H9 (cell line): ENCODE measurements around the gene C5orf46. TPM values are rescaled to one million over a fixed set of nuclear protein-coding genes. Genes with fewer than 3 reads are reported as not detected.

Experiments used
- DNase-seq: peaks from one replicate; pipeline ENCODE4 v3.0.0-alpha.2; 2017
- H2AFZ ChIP-seq: one replicate; pipeline ENCODE4 v1.6.1; 2013; ENCODE audit warnings: mild to moderate bottlenecking, low read length, control low read depth, moderate library complexity
- H2AK5ac ChIP-seq: 2 replicates; pipeline ENCODE4 v1.6.1; 2013; ENCODE audit warnings: low read length, control low read depth, mixed read lengths; ENCODE audit not compliant: insufficient read length
- H2BK120ac ChIP-seq: one replicate; pipeline ENCODE4 v1.6.1; 2013; ENCODE audit warnings: low read depth, mild to moderate bottlenecking, low read length, control low read depth, inconsistent platforms; ENCODE audit not compliant: poor library complexity, severe bottlenecking
- H2BK12ac ChIP-seq: 2 replicates; pipeline ENCODE4 v1.6.1; 2013; ENCODE audit warnings: low read length, control low read depth, mixed read lengths, low read depth; ENCODE audit not compliant: insufficient read length
- H2BK15ac ChIP-seq: 2 replicates; pipeline ENCODE4 v1.6.1; 2013; ENCODE audit warnings: low read depth, low read length, control low read depth
- H2BK20ac ChIP-seq: one replicate; pipeline ENCODE4 v1.6.1; 2013; ENCODE audit warnings: low read depth, mild to moderate bottlenecking, low read length, control low read depth, inconsistent platforms; ENCODE audit not compliant: poor library complexity, severe bottlenecking
- H2BK5ac ChIP-seq: 2 replicates; pipeline ENCODE4 v1.6.1; 2013; ENCODE audit warnings: low read length, control low read depth, mixed read lengths; ENCODE audit not compliant: insufficient read length
- H3K14ac ChIP-seq: 2 replicates; pipeline ENCODE4 v1.6.1; 2013; ENCODE audit warnings: low read length, control low read depth; ENCODE audit not compliant: insufficient read depth
- H3K18ac ChIP-seq: 2 replicates; pipeline ENCODE4 v1.6.1; 2013; ENCODE audit warnings: low read depth, mild to moderate bottlenecking, mixed read lengths, low read length, control low read depth; ENCODE audit not compliant: insufficient read length
- H3K23ac ChIP-seq: 2 replicates; pipeline ENCODE4 v1.6.1; 2013; ENCODE audit warnings: low read length, control low read depth, mixed read lengths, low read depth; ENCODE audit not compliant: insufficient read length
- H3K23me2 ChIP-seq: 2 replicates; pipeline ENCODE4 v1.6.1; 2013; ENCODE audit warnings: low read depth, mild to moderate bottlenecking, mixed read lengths, low read length, control low read depth; ENCODE audit not compliant: insufficient read length, poor library complexity, severe bottlenecking
- H3K27ac ChIP-seq: 2 replicates; pipeline ENCODE4 v1.5.1; 2013; ENCODE audit warnings: low read length, control low read depth, mixed read lengths, low read depth; ENCODE audit not compliant: insufficient read length
- H3K27me3 ChIP-seq: 2 replicates; pipeline ENCODE4 v1.6.1; 2013; ENCODE audit warnings: low read length, control low read depth, inconsistent platforms; ENCODE audit not compliant: insufficient read depth
- H3K4ac ChIP-seq: 2 replicates; pipeline ENCODE4 v1.6.1; 2013; ENCODE audit warnings: low read depth, mild to moderate bottlenecking, control low read depth, inconsistent platforms, low read length, moderate library complexity
- H3K4me1 ChIP-seq: 2 replicates; pipeline ENCODE4 v1.6.1; 2013; ENCODE audit warnings: low read length, control low read depth, inconsistent platforms; ENCODE audit not compliant: insufficient read depth
- H3K4me2 ChIP-seq: 2 replicates; pipeline ENCODE4 v1.6.1; 2013; ENCODE audit warnings: low read length, control low read depth, mixed read lengths; ENCODE audit not compliant: insufficient read length, insufficient read depth
- H3K56ac ChIP-seq: 2 replicates; pipeline ENCODE4 v1.6.1; 2013; ENCODE audit warnings: low read depth, mild to moderate bottlenecking, mixed read lengths, low read length, control low read depth; ENCODE audit not compliant: insufficient read length
- H3K79me1 ChIP-seq: 2 replicates; pipeline ENCODE4 v1.6.1; 2013; ENCODE audit warnings: low read depth, mild to moderate bottlenecking, moderate library complexity, low read length, control low read depth, inconsistent platforms; ENCODE audit not compliant: insufficient read depth, poor library complexity, severe bottlenecking
- H3K79me2 ChIP-seq: 2 replicates; pipeline ENCODE4 v1.6.1; 2013; ENCODE audit warnings: low read length, control low read depth, inconsistent platforms; ENCODE audit not compliant: insufficient read depth
- H3K9ac ChIP-seq: 2 replicates; pipeline ENCODE4 v1.6.1; 2013; ENCODE audit warnings: low read length, control low read depth, mixed read lengths; ENCODE audit not compliant: insufficient read length; ENCODE audit errors: extremely low read depth
- H3K9me3 ChIP-seq: one replicate; pipeline ENCODE4 v1.6.1; 2013; ENCODE audit warnings: low read depth, low read length, inconsistent platforms; ENCODE audit not compliant: control insufficient read depth
- H3T11ph ChIP-seq: one replicate; pipeline ENCODE4 v1.6.1; 2013; ENCODE audit warnings: mild to moderate bottlenecking, low read length, control low read depth, inconsistent platforms
- H4K20me1 ChIP-seq: one replicate; pipeline ENCODE4 v1.6.1; 2013; ENCODE audit not compliant: control insufficient read depth, insufficient read length, insufficient read depth
- H4K5ac ChIP-seq: 2 replicates; pipeline ENCODE4 v1.6.1; 2013; ENCODE audit warnings: low read depth, mild to moderate bottlenecking, mixed read lengths, low read length, control low read depth; ENCODE audit not compliant: insufficient read length
- H4K8ac ChIP-seq: replicated peaks from 2 replicates; pipeline ENCODE4 v1.6.1; 2013; ENCODE audit warnings: low read length, control low read depth, mixed read lengths, low read depth; ENCODE audit not compliant: insufficient read length
- H4K91ac ChIP-seq: 2 replicates; pipeline ENCODE4 v1.6.1; 2013; ENCODE audit warnings: low read depth, mild to moderate bottlenecking, moderate library complexity, mixed read lengths, low read length, control low read depth; ENCODE audit not compliant: insufficient read length
- H3K27ac Mint-ChIP-seq, 3 experiments: 2 replicates in 2 of 3; 3 replicates in 1 of 3; pipeline ENCODE4 v1.8.0; 2020 to 2021; ENCODE audit warnings: mixed read lengths in 3 of 3, mild to moderate bottlenecking in 1 of 3, moderate library complexity in 1 of 3
- H3K27me3 Mint-ChIP-seq: 2 replicates; pipeline ENCODE4 v1.8.0; 2021; ENCODE audit warnings: low read depth, mild to moderate bottlenecking, moderate library complexity, mixed read lengths
- H3K36me3 Mint-ChIP-seq, 3 experiments: 2 replicates in 2 of 3; 3 replicates in 1 of 3; pipeline ENCODE4 v1.8.0; 2020 to 2021; ENCODE audit warnings: low read depth in 3 of 3, mixed read lengths in 3 of 3; ENCODE audit not compliant: insufficient read depth in 1 of 3
- H3K4me1 Mint-ChIP-seq, 2 experiments: 2 replicates each; pipeline ENCODE4 v1.8.0; 2020; ENCODE audit warnings: mixed read lengths in 2 of 2
- H3K4me3 Mint-ChIP-seq, 2 experiments: 2 replicates in 1 of 2; 3 replicates in 1 of 2; pipeline ENCODE4 v1.8.0; 2020 to 2021; ENCODE audit warnings: mild to moderate bottlenecking in 2 of 2, mixed read lengths in 2 of 2, moderate library complexity in 1 of 2
- H3K9me3 Mint-ChIP-seq, 2 experiments: 2 replicates in 1 of 2; 3 replicates in 1 of 2; pipeline ENCODE4 v1.8.0; 2020; ENCODE audit warnings: mild to moderate bottlenecking in 2 of 2, mixed read lengths in 2 of 2, moderate library complexity in 1 of 2
- whole genome bisulfite sequencing: extraction: QIAGEN DNeasy Blood & Tissue Kit; methylation state at CpG from one replicate; pipeline ENCODE4 v1.1.7; 2013; ENCODE audit warnings: missing lambda C conversion rate, low lambda C conversion rate, mixed read lengths; ENCODE audit not compliant: insufficient read length; ENCODE audit errors: extremely low coverage; 5-methylcytosine and 5-hydroxymethylcytosine counted together
- total RNA-seq: library from RNA; stranded (reverse); gene quantifications from 2 replicates; pipeline ENCODE4 v1.2.1, GENCODE V29; 2021
- TF ChIP-seq, protein P1 (sequence below): fragments of 200-600 bp; sonication (generic); conservative IDR thresholded peaks from 3 replicates; pipeline ENCODE4 v1.8.0; 2021; ENCODE audit warnings: antibody characterized with exemption, mild to moderate bottlenecking

The C5orf46 gene
- total RNA-seq, 1 experiment from 2014 or later: not detected

DNA sequence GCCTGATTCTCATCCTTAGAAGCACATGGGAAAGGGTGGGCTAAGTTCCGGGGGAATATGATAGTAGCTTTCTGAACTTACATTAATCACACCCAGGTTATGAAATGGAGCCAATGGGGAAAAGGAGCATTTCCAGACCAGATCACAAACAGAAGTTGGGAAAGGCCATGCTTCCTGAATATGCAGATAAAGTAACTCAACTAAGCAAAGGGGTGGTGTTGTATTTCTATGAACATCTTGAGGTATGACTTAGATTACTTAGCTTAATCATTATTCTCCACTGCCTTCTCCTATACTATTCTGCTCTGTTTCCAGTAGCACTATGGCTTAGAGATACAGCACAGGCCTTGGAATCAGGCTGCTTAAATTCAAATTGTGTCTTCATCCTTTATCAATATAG is 10.5 kb downstream of the C5orf46 start:
- H3K18ac ChIP-seq: no peak overlapping the region
- H2BK120ac ChIP-seq: no peak overlapping the region
- H2AK5ac ChIP-seq: no peak overlapping the region
- no peak overlapping the region for H3T11ph ChIP-seq
- no peak overlapping the region for H4K91ac ChIP-seq
- H3K56ac ChIP-seq: no peak overlapping the region
- H2BK20ac ChIP-seq: no peak overlapping the region
- no peak overlapping the region for H3K27ac ChIP-seq
- no CpG with 5 or more reads among the region's 1 CpG for WGBS
- Mint-ChIP-seq H3K4me3 (no peak overlapping the region; a peak in 1 of 5 replicates), H3K4me1 (peaks cover 6 to 11% of the 10 kb centered on the region in 2 experiments), H3K9me3 (no peaks in the 10 kb centered on the region), H3K27ac (no peak overlapping the region), H3K27me3 (no peaks in the 10 kb centered on the region), H3K36me3 (no peaks in the 10 kb centered on the region)
- no peaks in the 10 kb centered on the region for H4K20me1 ChIP-seq
- no peak overlapping the region for H2BK12ac ChIP-seq
- no peak overlapping the region for H2BK15ac ChIP-seq
- H3K79me1 ChIP-seq: no peaks in the 10 kb centered on the region
- H3K9ac ChIP-seq: no peak overlapping the region
- no peak for DNase-seq
- H3K79me2 ChIP-seq: no peaks in the 10 kb centered on the region
- no peak overlapping the region for H3K14ac ChIP-seq
- H3K27me3 ChIP-seq: no peaks in the 10 kb centered on the region
- no peak overlapping the region for H3K23ac ChIP-seq
- H2BK5ac ChIP-seq: no peak overlapping the region
- no peak overlapping the region for H3K4ac ChIP-seq
- H3K9me3 ChIP-seq: no peaks in the 10 kb centered on the region
- H3K4me1 ChIP-seq: peaks cover 2% of the 10 kb centered on the region; the same call in 1 of the 2 replicates
- TF ChIP-seq, protein P1, sequence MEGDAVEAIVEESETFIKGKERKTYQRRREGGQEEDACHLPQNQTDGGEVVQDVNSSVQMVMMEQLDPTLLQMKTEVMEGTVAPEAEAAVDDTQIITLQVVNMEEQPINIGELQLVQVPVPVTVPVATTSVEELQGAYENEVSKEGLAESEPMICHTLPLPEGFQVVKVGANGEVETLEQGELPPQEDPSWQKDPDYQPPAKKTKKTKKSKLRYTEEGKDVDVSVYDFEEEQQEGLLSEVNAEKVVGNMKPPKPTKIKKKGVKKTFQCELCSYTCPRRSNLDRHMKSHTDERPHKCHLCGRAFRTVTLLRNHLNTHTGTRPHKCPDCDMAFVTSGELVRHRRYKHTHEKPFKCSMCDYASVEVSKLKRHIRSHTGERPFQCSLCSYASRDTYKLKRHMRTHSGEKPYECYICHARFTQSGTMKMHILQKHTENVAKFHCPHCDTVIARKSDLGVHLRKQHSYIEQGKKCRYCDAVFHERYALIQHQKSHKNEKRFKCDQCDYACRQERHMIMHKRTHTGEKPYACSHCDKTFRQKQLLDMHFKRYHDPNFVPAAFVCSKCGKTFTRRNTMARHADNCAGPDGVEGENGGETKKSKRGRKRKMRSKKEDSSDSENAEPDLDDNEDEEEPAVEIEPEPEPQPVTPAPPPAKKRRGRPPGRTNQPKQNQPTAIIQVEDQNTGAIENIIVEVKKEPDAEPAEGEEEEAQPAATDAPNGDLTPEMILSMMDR: no peak
- H3K4me2 ChIP-seq: no peak overlapping the region
- H3K23me2 ChIP-seq: no peaks in the 10 kb centered on the region
- H4K5ac ChIP-seq: no peak overlapping the region
- H2AFZ ChIP-seq: no peak overlapping the region
- no peak overlapping the region for H4K8ac ChIP-seq
